Omental fat pad (tissue), 4 donors: ENCODE data around the gene RAI2. TPM values are rescaled to one million over a fixed set of nuclear protein-coding genes. Genes with fewer than 3 reads are reported as not detected.

Source experiments
- ATAC-seq: fragments of 150-250 bp; one replicate; pipeline ENCODE4 v1.9.1; 2016; ENCODE audit warnings: mild to moderate bottlenecking, moderate library complexity; ENCODE audit not compliant: low FRiP score
- DNase-seq: peaks from one replicate; pipeline ENCODE4 v3.0.0-alpha.2; 2019; ENCODE audit warnings: low spot score
- total RNA-seq, 4 donors: library from RNA; depleted of rRNA; stranded (reverse); fragments of >200 nt; gene quantifications; one replicate each; pipeline ENCODE4 v1.1.0, GENCODE V29; 2016
- TF ChIP-seq, protein P1 (sequence below), 3 donors: fragments of 450-650 bp; IDR thresholded peaks; one replicate each; pipeline ENCODE4 v1.5.1; 2016 to 2017; ENCODE audit warnings: antibody characterized with exemption in 3 of 3, mild to moderate bottlenecking in 3 of 3, moderate library complexity in 2 of 3

Gene RAI2
- total RNA-seq, 4 donors from 2014 or later = 15.5 to 25.9 (median 23.1) TPM

GRCh38 chrX:17758382-17758781 is 102.7 kb downstream of the RAI2 start:
- TF ChIP-seq, protein P1, sequence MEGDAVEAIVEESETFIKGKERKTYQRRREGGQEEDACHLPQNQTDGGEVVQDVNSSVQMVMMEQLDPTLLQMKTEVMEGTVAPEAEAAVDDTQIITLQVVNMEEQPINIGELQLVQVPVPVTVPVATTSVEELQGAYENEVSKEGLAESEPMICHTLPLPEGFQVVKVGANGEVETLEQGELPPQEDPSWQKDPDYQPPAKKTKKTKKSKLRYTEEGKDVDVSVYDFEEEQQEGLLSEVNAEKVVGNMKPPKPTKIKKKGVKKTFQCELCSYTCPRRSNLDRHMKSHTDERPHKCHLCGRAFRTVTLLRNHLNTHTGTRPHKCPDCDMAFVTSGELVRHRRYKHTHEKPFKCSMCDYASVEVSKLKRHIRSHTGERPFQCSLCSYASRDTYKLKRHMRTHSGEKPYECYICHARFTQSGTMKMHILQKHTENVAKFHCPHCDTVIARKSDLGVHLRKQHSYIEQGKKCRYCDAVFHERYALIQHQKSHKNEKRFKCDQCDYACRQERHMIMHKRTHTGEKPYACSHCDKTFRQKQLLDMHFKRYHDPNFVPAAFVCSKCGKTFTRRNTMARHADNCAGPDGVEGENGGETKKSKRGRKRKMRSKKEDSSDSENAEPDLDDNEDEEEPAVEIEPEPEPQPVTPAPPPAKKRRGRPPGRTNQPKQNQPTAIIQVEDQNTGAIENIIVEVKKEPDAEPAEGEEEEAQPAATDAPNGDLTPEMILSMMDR (IDR thresholded peaks at IDR 0.05) = no peak
- ATAC-seq (no peak), DNase-seq (no peak)

- TF ChIP-seq, protein P1 (IDR thresholded peaks at IDR 0.05) = no peak
- ATAC-seq = no peak
- no peak for DNase-seq
These were observed 110.7 kb downstream of the RAI2 start for GRCh38 chrX:17750436-17750835.

Other genes starting within 250 kb of the RAI2 start
- gene SCML1, start 123.8 kb downstream of the RAI2 start, total RNA-seq = 10 to 100 TPM; 14.8 to 25.9 (median 20.5) TPM